GM12873 (cell line): ENCODE measurements around the gene UBXN6.

Experiments used
- TF ChIP-seq, protein P1 (sequence below): IDR thresholded peaks from 2 replicates; pipeline ENCODE4 v1.5.1; 2012; ENCODE audit warnings: low read depth, mild to moderate bottlenecking, moderate library complexity, low read length, control low read depth; ENCODE audit not compliant: insufficient read depth; ENCODE audit errors: missing control alignments

UBXN6 gene

DNA sequence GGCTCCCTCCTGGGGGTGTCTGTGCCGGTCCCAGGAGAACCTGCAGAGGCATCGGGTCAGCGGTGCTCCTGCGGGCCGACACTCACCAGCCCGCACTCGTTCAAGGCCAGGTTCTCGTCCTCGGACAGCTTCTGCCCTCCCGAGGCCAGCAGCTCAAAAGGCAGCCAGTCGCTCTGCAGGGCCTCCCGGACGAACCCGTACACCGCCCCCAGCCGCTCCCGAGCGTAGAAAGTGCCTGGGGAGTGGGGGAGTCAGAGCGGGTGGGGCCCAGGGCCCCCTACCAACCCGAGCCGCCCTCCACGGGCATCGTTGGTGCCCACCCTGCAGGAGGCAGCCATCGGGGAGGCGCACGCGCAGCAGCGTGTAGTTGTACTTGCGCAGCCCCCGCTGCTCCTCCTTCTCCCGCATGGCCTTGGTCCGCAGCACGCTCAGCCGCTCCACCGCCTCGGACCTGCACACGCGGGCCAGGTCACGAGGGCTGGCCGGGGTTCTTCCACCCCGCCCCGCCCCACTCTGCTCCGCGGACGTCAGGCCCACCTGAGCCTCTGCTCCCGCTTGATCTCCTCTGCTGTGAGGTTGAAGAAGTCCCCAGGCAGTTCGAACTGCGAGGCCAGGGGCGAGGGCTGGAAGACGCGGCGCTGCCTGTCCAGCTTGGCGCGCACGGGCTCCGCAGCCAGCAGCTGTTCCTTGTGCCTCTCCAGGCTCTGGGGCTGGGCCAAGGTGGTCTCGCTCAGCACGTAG lies 11.5 kb downstream of the UBXN6 start:
- TF ChIP-seq, protein P1, sequence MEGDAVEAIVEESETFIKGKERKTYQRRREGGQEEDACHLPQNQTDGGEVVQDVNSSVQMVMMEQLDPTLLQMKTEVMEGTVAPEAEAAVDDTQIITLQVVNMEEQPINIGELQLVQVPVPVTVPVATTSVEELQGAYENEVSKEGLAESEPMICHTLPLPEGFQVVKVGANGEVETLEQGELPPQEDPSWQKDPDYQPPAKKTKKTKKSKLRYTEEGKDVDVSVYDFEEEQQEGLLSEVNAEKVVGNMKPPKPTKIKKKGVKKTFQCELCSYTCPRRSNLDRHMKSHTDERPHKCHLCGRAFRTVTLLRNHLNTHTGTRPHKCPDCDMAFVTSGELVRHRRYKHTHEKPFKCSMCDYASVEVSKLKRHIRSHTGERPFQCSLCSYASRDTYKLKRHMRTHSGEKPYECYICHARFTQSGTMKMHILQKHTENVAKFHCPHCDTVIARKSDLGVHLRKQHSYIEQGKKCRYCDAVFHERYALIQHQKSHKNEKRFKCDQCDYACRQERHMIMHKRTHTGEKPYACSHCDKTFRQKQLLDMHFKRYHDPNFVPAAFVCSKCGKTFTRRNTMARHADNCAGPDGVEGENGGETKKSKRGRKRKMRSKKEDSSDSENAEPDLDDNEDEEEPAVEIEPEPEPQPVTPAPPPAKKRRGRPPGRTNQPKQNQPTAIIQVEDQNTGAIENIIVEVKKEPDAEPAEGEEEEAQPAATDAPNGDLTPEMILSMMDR = no peak

DNA sequence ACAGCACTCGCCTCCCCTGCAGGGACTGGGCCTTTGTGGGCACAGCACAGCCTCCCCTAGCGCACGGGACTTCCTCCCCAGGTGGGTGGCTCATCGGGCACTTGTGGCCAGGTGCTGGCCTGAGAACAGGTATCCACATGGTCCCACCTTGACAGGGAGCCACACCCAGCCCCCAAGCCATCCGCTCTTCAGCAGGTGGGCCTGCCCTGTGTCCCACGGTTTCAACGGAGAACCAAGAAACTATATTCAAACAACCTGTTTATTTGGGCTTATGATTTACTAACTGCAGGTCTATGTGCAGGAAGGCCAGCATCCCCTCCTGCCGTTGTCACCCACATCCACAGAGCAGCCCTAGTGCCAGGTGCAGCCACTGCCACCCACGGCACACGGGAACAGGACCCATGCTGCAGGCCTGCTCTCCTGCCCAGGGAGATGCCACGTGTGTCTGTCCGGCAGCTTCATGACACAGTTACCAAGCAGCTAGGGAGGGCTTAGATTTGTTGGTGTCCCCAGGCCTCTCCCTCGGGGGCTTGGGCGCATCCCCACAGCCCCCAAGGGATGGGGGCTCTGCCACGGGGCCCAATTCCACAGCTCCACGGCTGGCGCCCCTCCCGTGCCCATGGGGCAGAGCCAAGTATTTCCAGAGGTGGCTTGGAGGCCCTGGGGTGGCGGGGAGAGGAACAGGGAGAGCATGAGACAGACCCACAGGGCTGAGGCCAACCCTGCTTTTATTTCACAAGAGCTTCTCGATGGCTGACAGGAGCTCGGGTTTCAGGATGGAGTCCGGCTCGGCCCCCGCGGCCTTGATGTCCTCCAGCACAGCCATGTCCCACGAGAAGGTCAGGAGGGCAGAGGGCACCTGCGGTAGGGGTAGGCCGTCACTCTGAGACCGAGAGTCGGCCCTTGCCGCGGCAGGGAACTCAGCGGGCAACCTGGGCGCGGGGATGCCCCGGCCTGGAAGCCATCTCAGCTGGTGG lies 12.5 kb downstream of the UBXN6 start:
- TF ChIP-seq, protein P1 = no peak

DNA sequence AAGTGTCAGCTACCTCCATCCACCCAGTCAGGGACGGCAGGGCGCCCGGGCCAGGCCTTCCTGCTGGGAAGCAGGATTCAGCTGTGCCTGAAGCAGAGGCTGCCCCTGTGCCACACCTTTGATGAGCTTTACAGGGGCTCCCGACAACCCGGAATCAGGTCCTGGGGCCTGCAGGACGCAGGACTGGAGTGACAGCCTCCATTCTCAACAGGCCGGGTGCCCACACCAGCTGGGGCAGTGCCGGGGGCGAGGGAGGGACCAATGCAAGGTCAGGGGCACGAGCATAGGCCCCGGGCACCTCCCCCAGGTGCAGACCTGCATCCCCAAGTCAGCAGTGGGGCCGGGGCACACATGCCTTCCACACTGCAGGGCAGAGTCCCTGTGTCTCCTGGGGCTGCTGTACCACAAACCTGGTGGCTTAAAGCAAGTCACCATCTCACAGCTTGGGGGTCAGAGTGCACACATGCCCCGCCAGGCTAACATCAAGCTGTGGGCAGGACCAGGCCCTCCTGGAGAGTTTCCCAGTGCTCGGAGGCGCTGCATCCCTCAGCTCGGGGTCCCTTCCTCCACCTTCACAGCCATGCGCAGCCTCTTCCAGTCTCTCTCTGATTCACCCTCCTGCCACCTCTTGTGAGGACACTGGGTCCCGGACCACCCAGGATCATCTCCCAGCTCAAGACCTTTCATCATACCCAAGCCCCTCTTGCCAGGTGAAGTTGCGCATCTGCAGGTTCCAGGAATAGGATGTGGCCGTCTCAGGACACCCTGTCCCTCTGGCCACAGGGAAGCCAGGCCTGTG lies 13.4 kb downstream of the UBXN6 start:
- TF ChIP-seq, protein P1 = no peak

DNA sequence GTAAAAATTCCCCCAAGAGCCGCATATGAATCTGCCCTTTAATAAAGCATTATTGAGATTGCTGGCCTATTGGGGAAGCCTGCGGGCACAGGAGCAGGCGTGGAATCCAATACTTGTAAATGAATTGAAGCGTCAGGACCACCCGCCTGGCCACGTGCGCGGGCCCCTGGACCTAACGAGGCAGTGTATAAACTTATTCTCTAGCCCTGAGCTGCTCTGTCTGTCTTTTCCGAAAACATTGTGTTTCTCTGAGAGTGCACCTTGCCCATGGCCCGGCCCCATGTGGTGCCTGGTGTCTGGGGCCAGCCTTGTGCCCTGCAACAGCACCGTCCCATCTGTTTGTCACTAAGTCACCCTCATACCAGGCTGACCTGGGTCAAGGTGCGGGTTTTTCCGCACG lies 14.4 kb downstream of the UBXN6 start:
- TF ChIP-seq, protein P1 = no peak

DNA sequence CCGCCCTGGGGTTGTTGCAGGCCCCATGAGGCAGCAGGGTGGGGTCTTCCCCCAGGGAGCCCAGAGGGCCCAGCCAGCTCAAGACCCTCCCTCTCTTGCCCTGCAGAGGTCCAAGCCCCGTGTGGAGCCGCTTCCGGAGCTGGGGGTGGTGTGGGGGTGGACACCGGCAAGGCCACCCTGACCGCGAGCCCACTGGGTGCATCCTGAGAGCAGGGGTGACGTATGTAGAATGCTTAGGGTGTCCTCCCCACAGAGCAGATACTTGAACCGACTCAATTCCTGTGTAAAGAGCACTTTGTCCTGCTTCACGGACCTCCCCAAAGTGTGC lies 14.8 kb downstream of the UBXN6 start:
- TF ChIP-seq, protein P1 = no peak

DNA sequence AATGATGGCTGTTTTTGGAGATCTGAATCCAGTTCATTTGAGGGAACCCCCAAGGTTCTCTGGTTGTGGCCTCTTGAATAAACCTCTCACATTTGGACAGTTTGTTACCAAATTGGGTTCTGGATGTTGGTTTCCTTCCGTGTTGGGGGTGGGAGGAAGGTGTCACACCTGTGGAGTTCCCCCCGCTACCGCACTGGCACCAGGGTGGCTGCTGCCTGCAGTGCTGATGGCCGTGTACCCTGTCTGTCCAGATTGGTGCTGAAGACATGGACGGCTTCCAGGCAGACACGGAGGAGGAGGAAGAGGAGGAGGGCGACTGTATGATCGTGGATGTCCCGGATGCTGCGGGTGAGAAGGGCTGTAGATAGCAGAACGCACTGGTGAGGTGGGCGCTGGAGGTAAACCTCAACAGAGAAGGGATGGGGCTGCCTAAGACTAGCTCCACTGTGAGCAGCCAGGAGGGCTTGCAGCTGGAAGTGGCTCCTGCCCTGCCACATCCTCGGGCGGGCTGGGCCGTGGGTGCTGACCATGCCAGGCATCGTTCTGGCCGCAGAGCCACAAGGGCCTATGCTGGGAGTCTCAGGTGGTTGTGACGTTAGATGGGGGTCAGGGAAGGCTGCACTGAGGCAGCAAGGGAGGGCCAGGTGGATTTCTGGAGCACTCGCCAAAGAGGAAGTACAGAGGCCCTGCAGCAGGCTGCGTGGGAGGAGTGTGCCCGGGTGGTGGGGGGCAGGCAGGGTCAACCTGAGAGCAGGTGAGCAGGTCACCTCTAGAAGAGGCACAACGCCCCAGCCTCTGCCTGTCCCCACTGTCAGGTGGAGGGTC lies 15.4 kb downstream of the UBXN6 start:
- TF ChIP-seq, protein P1 = no peak
